Hepatocyte (in vitro differentiated cells): Measurements from ENCODE around the gene MAOB. TPM values are rescaled to one million over a fixed set of nuclear protein-coding genes. Genes with fewer than 3 reads are reported as not detected.

Source experiments
- DNase-seq: peaks from one replicate; pipeline ENCODE4 v3.0.0-alpha.2; 2016; ENCODE audit warnings: low spot score
- H2AFZ ChIP-seq: fragments of 200-600 bp; sonication (generic); 2 replicates; pipeline ENCODE4 v1.6.0; 2016; ENCODE audit warnings: antibody characterized with exemption, mild to moderate bottlenecking
- H3K27ac ChIP-seq: fragments of 200-600 bp; sonication (generic); 2 replicates; pipeline ENCODE4 v1.5.1; 2016; ENCODE audit warnings: mild to moderate bottlenecking
- H3K27me3 ChIP-seq: fragments of 200-600 bp; sonication (generic); 2 replicates; pipeline ENCODE4 v1.6.1; 2016
- H3K36me3 ChIP-seq: fragments of 200-600 bp; sonication (generic); replicated peaks from 2 replicates; pipeline ENCODE4 v1.5.1; 2016; ENCODE audit warnings: low read depth; ENCODE audit not compliant: insufficient read depth
- H3K4me1 ChIP-seq: fragments of 200-600 bp; sonication (generic); 2 replicates; pipeline ENCODE4 v1.5.1; 2016; ENCODE audit warnings: mild to moderate bottlenecking, moderate library complexity; ENCODE audit not compliant: insufficient read depth
- H3K4me2 ChIP-seq: fragments of 200-600 bp; sonication (generic); 2 replicates; pipeline ENCODE4 v1.6.0; 2016
- H3K4me3 ChIP-seq: fragments of 200-600 bp; sonication (generic); 2 replicates; pipeline ENCODE4 v1.5.1; 2016; ENCODE audit warnings: mild to moderate bottlenecking
- H3K79me2 ChIP-seq: fragments of 200-600 bp; sonication (generic); 2 replicates; pipeline ENCODE4 v1.6.0; 2017; ENCODE audit warnings: mild to moderate bottlenecking
- H3K9me2 ChIP-seq: fragments of 200-600 bp; sonication (generic); replicated peaks from 2 replicates; pipeline ENCODE4 v1.6.0; 2017; ENCODE audit warnings: mild to moderate bottlenecking; ENCODE audit not compliant: insufficient read depth
- H3K9me3 ChIP-seq: fragments of 200-600 bp; sonication (generic); 2 replicates; pipeline ENCODE4 v1.5.1; 2016; ENCODE audit warnings: low read depth, mild to moderate bottlenecking
- H4K20me1 ChIP-seq: fragments of 200-600 bp; sonication (generic); 2 replicates; pipeline ENCODE4 v1.6.0; 2016; ENCODE audit warnings: mild to moderate bottlenecking; ENCODE audit not compliant: insufficient read depth, poor library complexity, severe bottlenecking
- CTCF ChIP-seq: fragments of 200-600 bp; sonication (generic); IDR thresholded peaks from 2 replicates; pipeline ENCODE4 v1.5.1; 2016; ENCODE audit warnings: antibody characterized with exemption, mild to moderate bottlenecking; ENCODE audit not compliant: poor library complexity
- EZH2 ChIP-seq: fragments of 200-600 bp; sonication (generic); IDR thresholded peaks from 2 replicates; pipeline ENCODE4 v1.6.1; 2016; ENCODE audit warnings: antibody characterized with exemption, mild to moderate bottlenecking, borderline replicate concordance
- EZH2phosphoT487 ChIP-seq: fragments of 200-600 bp; sonication (generic); IDR thresholded peaks from one replicate; pipeline ENCODE4 v1.6.1; 2018; ENCODE audit warnings: antibody characterized with exemption, mild to moderate bottlenecking, low read depth, moderate library complexity; ENCODE audit not compliant: unreplicated experiment, severe bottlenecking
- WGBS: methylation state at CpG from one replicate; pipeline ENCODE4 v1.1.6; 2016; ENCODE audit warnings: low lambda C conversion rate; ENCODE audit errors: missing lambda C conversion rate; 5-methylcytosine and 5-hydroxymethylcytosine counted together
- polyA plus RNA-seq: library from polyadenylated mRNA; unstranded; fragments of >200 nt; fragmentation: Nextera tagmentation; extraction: Ambion mirVana; gene quantifications from 2 replicates; pipeline ENCODE4 v1.2.1, GENCODE V29; 2016
- total RNA-seq: library from RNA; depleted of rRNA; stranded (reverse); fragments of >200 nt; gene quantifications from 2 replicates; pipeline ENCODE4 v1.2.3, GENCODE V29; 2014

The MAOB gene
- total and polyA plus RNA-seq, 2 experiments from 2014 or later, result 47.0 to 80.5 TPM

- no peaks in the 10 kb centered on the region for H3K27me3 ChIP-seq
- H3K27ac ChIP-seq, result no peak overlapping the region
- no peak overlapping the region for H3K4me2 ChIP-seq
- H3K4me3 ChIP-seq, result no peak overlapping the region
- no peak for DNase-seq
- WGBS, result 40% methylated on average over 1 of the region's 1 CpG
- H4K20me1 ChIP-seq, result no peaks in the 10 kb centered on the region
- H3K9me2 ChIP-seq, result no peaks in the 10 kb centered on the region
- H3K36me3 ChIP-seq, result no peaks in the 10 kb centered on the region
- no peak overlapping the region for H2AFZ ChIP-seq
- no peaks in the 10 kb centered on the region for H3K4me1 ChIP-seq
- H3K79me2 ChIP-seq, result no peaks in the 10 kb centered on the region
- H3K9me3 ChIP-seq, result no peaks in the 10 kb centered on the region
- TF ChIP-seq CTCF (no peak), EZH2 (no peak), EZH2phosphoT487 (no peak)
Observed at GRCh38 chrX:43892336-43892870, 10.2 kb upstream of the MAOB start.

DNA sequence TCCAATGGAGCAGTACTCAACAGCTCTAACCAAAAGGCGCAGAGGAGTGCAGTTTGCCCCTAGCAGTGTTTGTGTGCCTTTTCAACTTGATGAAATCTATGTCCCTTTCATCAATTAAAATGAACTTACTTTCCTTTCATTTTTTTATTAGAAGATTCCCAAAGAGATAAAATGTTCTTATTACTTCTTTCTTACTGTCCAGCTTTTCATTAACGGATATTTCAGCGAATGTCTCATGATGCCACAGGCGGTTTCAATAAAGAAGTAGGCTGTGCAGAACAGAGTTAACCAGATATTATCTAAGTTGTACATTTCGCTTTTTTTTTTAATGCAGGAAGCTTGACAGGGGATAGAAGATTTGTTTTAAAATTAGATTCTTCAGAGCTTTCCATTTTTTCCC is 3.4 kb upstream of the MAOB start:
- no peak for DNase-seq
- Histone ChIP-seq H4K20me1 (no peaks in the 10 kb centered on the region), H3K79me2 (no peaks in the 10 kb centered on the region), H3K36me3 (no peaks in the 10 kb centered on the region), H3K9me2 (no peaks in the 10 kb centered on the region), H3K27ac (no peak overlapping the region), H2AFZ (no peak overlapping the region), H3K4me2 (no peak overlapping the region), H3K27me3 (no peaks in the 10 kb centered on the region), H3K9me3 (no peaks in the 10 kb centered on the region), H3K4me3 (no peak overlapping the region), H3K4me1 (no peaks in the 10 kb centered on the region)
- whole genome bisulfite sequencing, result 64% methylated on average over 5 of the region's 5 CpGs
- no peak for TF ChIP-seq CTCF
- no peak for TF ChIP-seq EZH2phosphoT487
- TF ChIP-seq EZH2, result no peak

DNA sequence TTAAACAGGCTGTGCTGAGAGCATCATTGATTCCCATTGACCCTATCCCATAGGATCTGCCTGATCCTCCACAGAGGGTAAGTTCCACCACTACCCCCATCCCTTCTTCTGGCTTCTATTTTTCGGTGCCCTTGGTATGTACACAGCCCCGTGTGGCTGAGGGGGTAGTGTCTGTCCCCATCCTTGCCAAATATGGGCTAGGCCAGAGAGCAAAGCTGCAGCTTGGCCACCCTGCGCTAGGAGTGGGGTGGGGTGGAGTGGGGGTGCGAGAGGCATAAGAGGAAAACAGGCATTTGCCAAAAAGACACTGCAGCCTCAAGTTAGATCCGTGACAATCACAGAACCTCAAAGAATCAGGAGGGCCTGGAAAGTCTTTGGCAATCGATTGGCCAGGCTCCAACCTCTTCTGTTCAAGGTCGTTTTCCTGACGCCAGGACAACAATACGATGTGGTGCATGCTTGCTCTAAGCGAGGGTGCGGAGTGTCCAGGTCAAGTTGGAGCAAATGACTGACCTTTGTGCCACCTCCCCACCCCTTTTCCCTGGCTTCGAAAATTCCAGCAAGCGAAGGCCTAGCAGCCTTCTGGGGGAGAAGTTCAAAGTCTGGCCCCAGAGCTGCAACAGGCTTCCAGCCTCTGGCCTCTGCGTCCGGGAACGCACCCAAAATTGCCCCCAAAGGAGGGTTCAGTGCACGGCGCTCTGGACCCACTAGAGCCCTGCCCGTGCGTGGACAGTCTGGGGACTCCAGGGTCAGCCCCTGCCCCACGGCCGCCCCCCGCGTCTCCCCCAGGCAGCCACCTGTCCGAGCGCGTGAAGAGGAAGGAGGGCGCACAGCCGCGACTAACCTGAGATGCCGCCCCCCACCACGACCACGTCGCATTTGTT is 598 bp downstream of the MAOB start:
- peak overlapping the region; percentile 60 for H3K27ac ChIP-seq
- DNase-seq, result peak; percentile 24

More for the DNA sequence above, 598 bp downstream of the MAOB start:
- Histone ChIP-seq H3K9me2 (no peaks in the 10 kb centered on the region), H3K36me3 (no peaks in the 10 kb centered on the region), H2AFZ (no peak overlapping the region), H3K27me3 (no peaks in the 10 kb centered on the region), H4K20me1 (no peaks in the 10 kb centered on the region), H3K4me1 (no peaks in the 10 kb centered on the region), H3K4me3 (peak overlapping the region; percentile 13), H3K9me3 (no peaks in the 10 kb centered on the region), H3K79me2 (no peaks in the 10 kb centered on the region), H3K4me2 (peak overlapping the region; percentile 77)
- 58% methylated on average over 31 of the region's 34 CpGs for WGBS
- no peak for TF ChIP-seq EZH2
- no peak for TF ChIP-seq EZH2phosphoT487
- no peak for TF ChIP-seq CTCF
